Mesenchymal stem cell (in vitro differentiated cells and primary cell): ENCODE measurements around the gene DAZL.

ENCODE experiments used
- DNase-seq: peaks from one replicate; pipeline ENCODE4 v3.0.0-alpha.2; 2013
- H2AFZ ChIP-seq: one replicate; pipeline ENCODE4 v1.6.1; 2013; ENCODE audit warnings: low read depth, mild to moderate bottlenecking, control low read depth, inconsistent platforms, low read length, moderate library complexity
- H2AK5ac ChIP-seq: 2 replicates; pipeline ENCODE4 v1.6.1; 2013; ENCODE audit warnings: low read length, moderate library complexity, mild to moderate bottlenecking, inconsistent platforms; ENCODE audit not compliant: severe bottlenecking
- H2BK120ac ChIP-seq: one replicate; pipeline ENCODE4 v1.6.1; 2013; ENCODE audit warnings: low read depth, mild to moderate bottlenecking, inconsistent platforms, low read length, moderate library complexity
- H2BK12ac ChIP-seq, 2 experiments: one replicate each; pipeline ENCODE4 v1.6.1; 2013; ENCODE audit warnings: inconsistent platforms in 2 of 2, low read length in 2 of 2, mild to moderate bottlenecking in 2 of 2, moderate library complexity in 2 of 2, control low read depth in 1 of 2
- H2BK15ac ChIP-seq: one replicate; pipeline ENCODE4 v1.6.1; 2013; ENCODE audit warnings: mild to moderate bottlenecking, low read depth, inconsistent platforms; ENCODE audit not compliant: poor library complexity, severe bottlenecking
- H2BK5ac ChIP-seq: 2 replicates; pipeline ENCODE4 v1.6.1; 2013; ENCODE audit warnings: low read depth, mild to moderate bottlenecking, low read length, control low read depth, inconsistent platforms; ENCODE audit not compliant: poor library complexity, severe bottlenecking
- H3K14ac ChIP-seq, 2 experiments: one replicate each; pipeline ENCODE4 v1.6.1; 2013; ENCODE audit warnings: inconsistent platforms in 2 of 2, low read length in 2 of 2, control low read depth in 1 of 2, mild to moderate bottlenecking in 1 of 2, moderate library complexity in 1 of 2
- H3K18ac ChIP-seq, 2 experiments: one replicate each; pipeline ENCODE4 v1.6.1; 2013; ENCODE audit warnings: inconsistent platforms in 2 of 2, low read length in 2 of 2, control low read depth in 1 of 2, low read depth in 1 of 2, mild to moderate bottlenecking in 1 of 2
- H3K23ac ChIP-seq, 2 experiments: one replicate each; pipeline ENCODE4 v1.6.1; 2013; ENCODE audit warnings: inconsistent platforms in 2 of 2, low read length in 2 of 2, mild to moderate bottlenecking in 2 of 2, moderate library complexity in 2 of 2, control low read depth in 1 of 2
- H3K27ac ChIP-seq: 2 replicates; pipeline ENCODE4 v1.5.1; 2013; ENCODE audit warnings: mild to moderate bottlenecking, moderate library complexity, low read length, control low read depth, inconsistent platforms; ENCODE audit not compliant: poor library complexity, severe bottlenecking
- H3K27me3 ChIP-seq, 2 experiments: 2 replicates each; pipeline versions ENCODE4 v1.6.1 to v1.7.0; 2013; ENCODE audit warnings: low read length in 2 of 2, mild to moderate bottlenecking in 2 of 2, moderate library complexity in 2 of 2, control low read depth in 1 of 2, inconsistent platforms in 1 of 2; ENCODE audit not compliant: control insufficient read depth in 1 of 2, insufficient read depth in 1 of 2
- H3K36me3 ChIP-seq, 2 experiments: 2 replicates each; pipeline versions ENCODE4 v1.6.1 to v1.7.0; 2013; ENCODE audit warnings: low read length in 2 of 2, control low read depth in 1 of 2, inconsistent platforms in 1 of 2, low read depth in 1 of 2, mild to moderate bottlenecking in 1 of 2; ENCODE audit not compliant: insufficient read depth in 2 of 2, control insufficient read depth in 1 of 2
- H3K4ac ChIP-seq, 2 experiments: one replicate each; pipeline ENCODE4 v1.6.1; 2013; ENCODE audit warnings: inconsistent platforms in 2 of 2, low read length in 2 of 2, mild to moderate bottlenecking in 2 of 2, moderate library complexity in 2 of 2, control low read depth in 1 of 2, low read depth in 1 of 2
- H3K4me1 ChIP-seq: 2 replicates; pipeline ENCODE4 v1.6.1; 2013; ENCODE audit warnings: low read depth, low read length, control low read depth; ENCODE audit not compliant: control insufficient read depth, insufficient read depth
- H3K4me2 ChIP-seq: 2 replicates; pipeline ENCODE4 v1.6.1; 2013; ENCODE audit warnings: low read length, mild to moderate bottlenecking, inconsistent platforms; ENCODE audit not compliant: poor library complexity, severe bottlenecking
- H3K4me3 ChIP-seq, 2 experiments: 2 replicates each; pipeline versions ENCODE4 v1.5.1 to v1.7.0; 2013; ENCODE audit warnings: low read length in 2 of 2, mild to moderate bottlenecking in 2 of 2, control low read depth in 1 of 2, low read depth in 1 of 2; ENCODE audit not compliant: insufficient read depth in 1 of 2
- H3K79me1 ChIP-seq: replicated peaks from 2 replicates; pipeline ENCODE4 v1.6.1; 2013; ENCODE audit warnings: mild to moderate bottlenecking, control low read depth, low read length, inconsistent platforms; ENCODE audit not compliant: poor library complexity, severe bottlenecking
- H3K9ac ChIP-seq: 2 replicates; pipeline ENCODE4 v1.7.0; 2013; ENCODE audit warnings: mild to moderate bottlenecking, low read length, moderate library complexity
- H3K9me3 ChIP-seq: 2 replicates; pipeline ENCODE4 v1.7.0; 2013; ENCODE audit warnings: mild to moderate bottlenecking, low read length; ENCODE audit not compliant: control insufficient read depth
- H4K8ac ChIP-seq: one replicate; pipeline ENCODE4 v1.6.1; 2013; ENCODE audit warnings: inconsistent platforms, mild to moderate bottlenecking, low read length, moderate library complexity
- H4K91ac ChIP-seq: one replicate; pipeline ENCODE4 v1.6.1; 2013; ENCODE audit warnings: mild to moderate bottlenecking, low read length, inconsistent platforms
- WGBS: methylation state at CpG from one replicate; pipeline ENCODE4 v1.1.7; 2013; ENCODE audit warnings: mixed read lengths; 5-methylcytosine and 5-hydroxymethylcytosine counted together

Gene DAZL

GRCh38 chr3:16554126-16554525, 51.1 kb downstream of the DAZL start:
- Histone ChIP-seq H3K4me2 (no peak overlapping the region), H2BK12ac (no peak overlapping the region), H3K23ac (no peak overlapping the region), H3K18ac (no peak overlapping the region), H2BK120ac (no peak overlapping the region), H3K14ac (no peak overlapping the region), H2BK5ac (no peak overlapping the region), H2AK5ac (no peak overlapping the region), H3K9me3 (no peaks in the 10 kb centered on the region), H3K4me1 (peaks cover 2% of the 10 kb centered on the region), H3K79me1 (no peaks in the 10 kb centered on the region), H3K27ac (no peak overlapping the region), H4K8ac (no peak overlapping the region), H2BK15ac (no peak overlapping the region), H2AFZ (no peak overlapping the region), H4K91ac (no peak overlapping the region), H3K36me3 (no peaks in the 10 kb centered on the region), H3K4ac (no peak overlapping the region), H3K9ac (no peak overlapping the region), H3K4me3 (no peak overlapping the region), H3K27me3 (peaks cover 3 to 16% of the 10 kb centered on the region in 2 experiments)
- 85% methylated on average over 4 of the region's 4 CpGs for WGBS
- DNase-seq, result no peak

GRCh38 chr3:16552757-16553156, 52.5 kb downstream of the DAZL start:
- Histone ChIP-seq H3K9ac (no peak overlapping the region), H3K18ac (no peak overlapping the region), H4K91ac (no peak overlapping the region), H2BK120ac (no peak overlapping the region), H3K14ac (no peak overlapping the region), H3K36me3 (no peaks in the 10 kb centered on the region), H2BK15ac (no peak overlapping the region), H3K4me2 (no peak overlapping the region), H3K79me1 (no peaks in the 10 kb centered on the region), H3K4me1 (peaks cover 2% of the 10 kb centered on the region), H3K4ac (no peak overlapping the region), H3K9me3 (no peaks in the 10 kb centered on the region), H2BK5ac (no peak overlapping the region), H3K23ac (no peak overlapping the region), H2AK5ac (no peak overlapping the region), H3K27ac (no peak overlapping the region), H3K27me3 (peaks cover 3 to 16% of the 10 kb centered on the region in 2 experiments), H2BK12ac (no peak overlapping the region), H2AFZ (no peak overlapping the region), H3K4me3 (no peak overlapping the region), H4K8ac (no peak overlapping the region)
- DNase-seq, result no peak
- WGBS, result 88% methylated on average over 2 of the region's 3 CpGs

- Histone ChIP-seq H3K79me1 (no peaks in the 10 kb centered on the region), H3K36me3 (no peaks in the 10 kb centered on the region), H3K9ac (peak overlapping the region; percentile 62), H2BK15ac (no peak overlapping the region), H2BK120ac (no peak overlapping the region), H3K9me3 (no peaks in the 10 kb centered on the region), H3K4me3 (no peak overlapping the region), H2BK5ac (no peak overlapping the region), H2BK12ac (peak overlapping the region in 1 of 2 experiments; percentile 56), H4K91ac (no peak overlapping the region), H2AFZ (no peak overlapping the region), H3K23ac (no peak overlapping the region), H3K4me1 (peaks cover 2% of the 10 kb centered on the region), H3K27ac (no peak overlapping the region), H4K8ac (no peak overlapping the region), H3K14ac (no peak overlapping the region), H3K4ac (no peak overlapping the region), H3K4me2 (no peak overlapping the region), H3K18ac (no peak overlapping the region), H3K27me3 (peaks cover 3 to 16% of the 10 kb centered on the region in 2 experiments), H2AK5ac (no peak overlapping the region)
- 95% methylated on average over 4 of the region's 4 CpGs for WGBS
- no peak for DNase-seq
Observed at GRCh38 chr3:16551342-16551976, 53.8 kb downstream of the DAZL start.

GRCh38 chr3:16550676-16551341, 54.4 kb downstream of the DAZL start:
- peak overlapping the region; percentile 71 for H3K9ac ChIP-seq
- no peak overlapping the region for H2BK120ac ChIP-seq
- H3K18ac ChIP-seq, result peak overlapping the region; percentile 31 to 61
- H3K4ac ChIP-seq, result peak overlapping the region in 1 of 2 experiments; percentile 77
- no peaks in the 10 kb centered on the region for H3K79me1 ChIP-seq
- peaks cover 2% of the 10 kb centered on the region for H3K4me1 ChIP-seq
- H4K91ac ChIP-seq, result peak overlapping the region; percentile 65
- 25% methylated on average over 4 of the region's 7 CpGs for WGBS
- no peak overlapping the region for H3K23ac ChIP-seq
- peak overlapping the region in 1 of 2 experiments; percentile 43 for H3K4me3 ChIP-seq
- peaks cover 3 to 16% of the 10 kb centered on the region in 2 experiments for H3K27me3 ChIP-seq
- H2AFZ ChIP-seq, result peak overlapping the region; percentile 79
- H2AK5ac ChIP-seq, result no peak overlapping the region
- peak overlapping the region; percentile 70 for H3K4me2 ChIP-seq
- H3K36me3 ChIP-seq, result no peaks in the 10 kb centered on the region
- no peak overlapping the region for H2BK15ac ChIP-seq
- no peak overlapping the region for H3K27ac ChIP-seq
- H3K14ac ChIP-seq, result no peak overlapping the region
- H2BK12ac ChIP-seq, result peak overlapping the region; percentile 38 to 70
- no peaks in the 10 kb centered on the region for H3K9me3 ChIP-seq
- H2BK5ac ChIP-seq, result no peak overlapping the region
- peak overlapping the region; percentile 95 for H4K8ac ChIP-seq
- peak; percentile 91 for DNase-seq
